Measurements from ENCODE around the gene SYT9. TPM values are rescaled to one million over a fixed set of nuclear protein-coding genes. Genes with fewer than 3 reads are reported as not detected.

SYT9 gene
- total RNA-seq = 0.10 TPM

GRCh38 chr11:7251836-7252682 is at the start of gene SYT9:
Gene SYT9, plus strand, starts transcription at chr11:7251904. Its CDS starts 283 bp downstream, at chr11:7252187.
- Histone ChIP-seq H3K4me3 (ENCODE audit: low read length) (no peak within 1 kb of the TSS), H3K27me3 (ENCODE audit: insufficient read depth, low read length) (peaks cover 62% of the 10 kb centered on the region), H3K4me1 (ENCODE audit: insufficient read depth, low read length) (no peaks in the 10 kb centered on the region), H3K9me3 (ENCODE audit: low read depth, low read length) (no peaks in the 10 kb centered on the region)

GRCh38 chr11:7202412-7202811 is 49.3 kb upstream of the SYT9 start:
- Histone ChIP-seq H3K9me3 (ENCODE audit: low read depth, low read length) (no peaks in the 10 kb centered on the region), H3K27me3 (ENCODE audit: insufficient read depth, low read length) (peaks cover 3% of the 10 kb centered on the region), H3K4me3 (ENCODE audit: low read length) (no peak overlapping the region), H3K4me1 (ENCODE audit: insufficient read depth, low read length) (no peaks in the 10 kb centered on the region)

GRCh38 chr11:7204778-7205177 is 46.9 kb upstream of the SYT9 start:
- no peaks in the 10 kb centered on the region for H3K27me3 ChIP-seq (ENCODE audit: insufficient read depth, low read length)
- H3K4me1 ChIP-seq (ENCODE audit: insufficient read depth, low read length) = no peaks in the 10 kb centered on the region
- H3K9me3 ChIP-seq (ENCODE audit: low read depth, low read length) = no peaks in the 10 kb centered on the region
- H3K4me3 ChIP-seq (ENCODE audit: low read length) = no peak overlapping the region

- Histone ChIP-seq H3K4me3 (ENCODE audit: low read length) (no peak overlapping the region), H3K4me1 (ENCODE audit: insufficient read depth, low read length) (no peaks in the 10 kb centered on the region), H3K27me3 (ENCODE audit: insufficient read depth, low read length) (no peaks in the 10 kb centered on the region), H3K9me3 (ENCODE audit: low read depth, low read length) (no peaks in the 10 kb centered on the region)
Observed at GRCh38 chr11:7208391-7208790, 43.3 kb upstream of the SYT9 start.

- Histone ChIP-seq H3K4me3 (ENCODE audit: low read length) (no peak overlapping the region), H3K9me3 (ENCODE audit: low read depth, low read length) (no peaks in the 10 kb centered on the region), H3K27me3 (ENCODE audit: insufficient read depth, low read length) (peaks cover 11% of the 10 kb centered on the region), H3K4me1 (ENCODE audit: insufficient read depth, low read length) (no peaks in the 10 kb centered on the region)
Observed at GRCh38 chr11:7219491-7219890, 32.2 kb upstream of the SYT9 start.

GRCh38 chr11:7220636-7221035 is 31.1 kb upstream of the SYT9 start:
- peaks cover 11% of the 10 kb centered on the region for H3K27me3 ChIP-seq (ENCODE audit: insufficient read depth, low read length)
- no peaks in the 10 kb centered on the region for H3K9me3 ChIP-seq (ENCODE audit: low read depth, low read length)
- H3K4me3 ChIP-seq (ENCODE audit: low read length) = no peak overlapping the region
- no peaks in the 10 kb centered on the region for H3K4me1 ChIP-seq (ENCODE audit: insufficient read depth, low read length)

GRCh38 chr11:7222619-7223018 is 29.1 kb upstream of the SYT9 start:
- Histone ChIP-seq H3K27me3 (ENCODE audit: insufficient read depth, low read length) (peaks cover 8% of the 10 kb centered on the region), H3K9me3 (ENCODE audit: low read depth, low read length) (no peaks in the 10 kb centered on the region), H3K4me1 (ENCODE audit: insufficient read depth, low read length) (no peaks in the 10 kb centered on the region), H3K4me3 (ENCODE audit: low read length) (no peak overlapping the region)

- H3K27me3 ChIP-seq (ENCODE audit: insufficient read depth, low read length) = peaks cover 3% of the 10 kb centered on the region
- H3K4me1 ChIP-seq (ENCODE audit: insufficient read depth, low read length) = no peaks in the 10 kb centered on the region
- H3K9me3 ChIP-seq (ENCODE audit: low read depth, low read length) = no peaks in the 10 kb centered on the region
- no peak overlapping the region for H3K4me3 ChIP-seq (ENCODE audit: low read length)
Observed at GRCh38 chr11:7239877-7240276, 11.8 kb upstream of the SYT9 start.

- peaks cover 14% of the 10 kb centered on the region for H3K27me3 ChIP-seq (ENCODE audit: insufficient read depth, low read length)
Observed at GRCh38 chr11:7245341-7245740, 6.4 kb upstream of the SYT9 start.

GRCh38 chr11:7246179-7246578 is 5.5 kb upstream of the SYT9 start:
- H3K27me3 ChIP-seq (ENCODE audit: insufficient read depth, low read length) = peaks cover 23% of the 10 kb centered on the region
- no peak overlapping the region for H3K4me3 ChIP-seq (ENCODE audit: low read length)
- no peaks in the 10 kb centered on the region for H3K9me3 ChIP-seq (ENCODE audit: low read depth, low read length)
- no peaks in the 10 kb centered on the region for H3K4me1 ChIP-seq (ENCODE audit: insufficient read depth, low read length)

More at GRCh38 chr11:7245341-7245740, 6.4 kb upstream of the SYT9 start:
- no peak overlapping the region for H3K4me3 ChIP-seq (ENCODE audit: low read length)
- H3K4me1 ChIP-seq (ENCODE audit: insufficient read depth, low read length) = no peaks in the 10 kb centered on the region
- no peaks in the 10 kb centered on the region for H3K9me3 ChIP-seq (ENCODE audit: low read depth, low read length)

- H3K4me3 ChIP-seq (ENCODE audit: low read length) = no peak overlapping the region
- peaks cover 62% of the 10 kb centered on the region for H3K27me3 ChIP-seq (ENCODE audit: insufficient read depth, low read length)
- no peaks in the 10 kb centered on the region for H3K4me1 ChIP-seq (ENCODE audit: insufficient read depth, low read length)
- no peaks in the 10 kb centered on the region for H3K9me3 ChIP-seq (ENCODE audit: low read depth, low read length)
Observed at GRCh38 chr11:7250166-7250565, 1.5 kb upstream of the SYT9 start.

GRCh38 chr11:7251487-7251835 is 243 bp upstream of the SYT9 start:
- Histone ChIP-seq H3K4me1 (ENCODE audit: insufficient read depth, low read length) (no peaks in the 10 kb centered on the region), H3K9me3 (ENCODE audit: low read depth, low read length) (no peaks in the 10 kb centered on the region), H3K27me3 (ENCODE audit: insufficient read depth, low read length) (peaks cover 62% of the 10 kb centered on the region), H3K4me3 (ENCODE audit: low read length) (no peak overlapping the region)

GRCh38 chr11:7252683-7253213 is 1.0 kb downstream of the SYT9 start:
- no peaks in the 10 kb centered on the region for H3K4me1 ChIP-seq (ENCODE audit: insufficient read depth, low read length)
- no peak overlapping the region for H3K4me3 ChIP-seq (ENCODE audit: low read length)
- no peaks in the 10 kb centered on the region for H3K9me3 ChIP-seq (ENCODE audit: low read depth, low read length)
- H3K27me3 ChIP-seq (ENCODE audit: insufficient read depth, low read length) = peaks cover 62% of the 10 kb centered on the region

GRCh38 chr11:7253800-7254199 is 2.1 kb downstream of the SYT9 start:
- peaks cover 65% of the 10 kb centered on the region for H3K27me3 ChIP-seq (ENCODE audit: insufficient read depth, low read length)
- H3K9me3 ChIP-seq (ENCODE audit: low read depth, low read length) = no peaks in the 10 kb centered on the region
- no peak overlapping the region for H3K4me3 ChIP-seq (ENCODE audit: low read length)
- H3K4me1 ChIP-seq (ENCODE audit: insufficient read depth, low read length) = no peaks in the 10 kb centered on the region

GRCh38 chr11:7254731-7255291 is 3.1 kb downstream of the SYT9 start:
- no peaks in the 10 kb centered on the region for H3K4me1 ChIP-seq (ENCODE audit: insufficient read depth, low read length)
- H3K9me3 ChIP-seq (ENCODE audit: low read depth, low read length) = no peaks in the 10 kb centered on the region
- peaks cover 59% of the 10 kb centered on the region for H3K27me3 ChIP-seq (ENCODE audit: insufficient read depth, low read length)
- H3K4me3 ChIP-seq (ENCODE audit: low read length) = no peak overlapping the region

GRCh38 chr11:7256943-7257342 is 5.2 kb downstream of the SYT9 start:
- Histone ChIP-seq H3K27me3 (ENCODE audit: insufficient read depth, low read length) (peaks cover 38% of the 10 kb centered on the region), H3K4me1 (ENCODE audit: insufficient read depth, low read length) (no peaks in the 10 kb centered on the region), H3K4me3 (ENCODE audit: low read length) (no peak overlapping the region)

More at GRCh38 chr11:7256943-7257342, 5.2 kb downstream of the SYT9 start:
- H3K9me3 ChIP-seq (ENCODE audit: low read depth, low read length) = no peaks in the 10 kb centered on the region
